IMR-90 (cell line): ENCODE results near the gene ZRSR2. TPM values are rescaled to one million over a fixed set of nuclear protein-coding genes. Genes with fewer than 3 reads are reported as not detected.

Source experiments
- ATAC-seq: fragments of 200-7000 bp; cut with Tn5 transposase; 2 replicates; pipeline ENCODE4 v1.9.1; 2020; ENCODE audit warnings: low read depth, mild to moderate bottlenecking, moderate library complexity
- BruUV-seq: library from RNA; stranded (reverse); fragments of 400-500 nt; replicated peaks from 2 replicates; lab custom pipeline; 2021; lab: Mats Ljungman, UMichigan
- CTCF ChIA-PET: fragments of 300-600 bp; formaldehyde crosslinking; extraction: SDS; loops from one replicate; lab custom pipeline; 2021; ENCODE audit warnings: antibody characterized with exemption; lab: Yijun Ruan, JAX
- POLR2A ChIA-PET: fragments of 300-600 bp; sonication (Branson Sonifier 250); formaldehyde crosslinking; loops from one replicate; lab custom pipeline; 2022; ENCODE audit warnings: antibody characterized with exemption; ENCODE audit not compliant: unreplicated experiment; lab: Charles Lee
- DNase-seq: peaks from one replicate; pipeline ENCODE4 v3.0.0; 2013
- H2AFZ ChIP-seq: replicated peaks from 2 replicates; pipeline ENCODE3; 2013; ENCODE audit warnings: low read length, mild to moderate bottlenecking; ENCODE audit not compliant: poor library complexity
- H2AK5ac ChIP-seq: 2 replicates; pipeline ENCODE4 v1.6.1; 2013; ENCODE audit warnings: low read depth, low read length, inconsistent platforms
- H2AK9ac ChIP-seq: replicated peaks from 2 replicates; pipeline ENCODE3; 2013; ENCODE audit warnings: mild to moderate bottlenecking, low read depth, low read length, moderate library complexity; ENCODE audit not compliant: poor library complexity
- H2BK120ac ChIP-seq: 2 replicates; pipeline ENCODE4 v1.6.1; 2013; ENCODE audit warnings: low read depth, low read length, inconsistent platforms
- H2BK15ac ChIP-seq: 3 replicates; pipeline ENCODE4 v1.6.1; 2013; ENCODE audit warnings: low read depth, low read length, inconsistent platforms
- H2BK20ac ChIP-seq: 2 replicates; pipeline ENCODE4 v1.6.1; 2013; ENCODE audit warnings: low read depth, mild to moderate bottlenecking, inconsistent platforms, low read length, moderate library complexity
- H2BK5ac ChIP-seq: 2 replicates; pipeline ENCODE4 v1.6.1; 2013; ENCODE audit warnings: mild to moderate bottlenecking, low read depth, low read length, inconsistent platforms; ENCODE audit not compliant: poor library complexity, severe bottlenecking
- H3K14ac ChIP-seq: replicated peaks from 2 replicates; pipeline ENCODE4 v1.6.1; 2013; ENCODE audit warnings: low read depth, low read length, inconsistent platforms
- H3K18ac ChIP-seq: 2 replicates; pipeline ENCODE4 v1.6.1; 2013; ENCODE audit warnings: low read depth, low read length, control low read depth
- H3K23ac ChIP-seq: 2 replicates; pipeline ENCODE4 v1.6.1; 2013; ENCODE audit warnings: low read depth, low read length, inconsistent platforms
- H3K27ac ChIP-seq: 2 replicates; pipeline ENCODE4 v1.5.1; 2013; ENCODE audit warnings: mild to moderate bottlenecking, control low read depth, low read length; ENCODE audit not compliant: insufficient read depth
- H3K27me3 ChIP-seq: 2 replicates; pipeline ENCODE4 v1.6.1; 2013; ENCODE audit warnings: low read length; ENCODE audit not compliant: control insufficient read depth, insufficient read depth
- H3K36me3 ChIP-seq: 2 replicates; pipeline ENCODE4 v1.6.1; 2013; ENCODE audit warnings: low read length, mixed read lengths; ENCODE audit not compliant: control insufficient read depth, insufficient read depth
- H3K4ac ChIP-seq: 2 replicates; pipeline ENCODE4 v1.6.1; 2013; ENCODE audit warnings: low read depth, low read length, inconsistent platforms
- H3K4me1 ChIP-seq: 2 replicates; pipeline ENCODE4 v1.6.1; 2013; ENCODE audit warnings: low read length, mixed read lengths; ENCODE audit not compliant: control insufficient read depth, insufficient read depth
- H3K4me2 ChIP-seq: 2 replicates; pipeline ENCODE4 v1.6.1; 2013; ENCODE audit warnings: low read depth, mild to moderate bottlenecking, control low read depth, low read length, moderate library complexity
- H3K4me3 ChIP-seq: 2 replicates; pipeline ENCODE4 v1.5.1; 2013; ENCODE audit warnings: low read depth, mild to moderate bottlenecking, control low read depth, low read length, moderate library complexity; ENCODE audit not compliant: insufficient read depth
- H3K56ac ChIP-seq: 2 replicates; pipeline ENCODE4 v1.6.1; 2013; ENCODE audit warnings: low read length, inconsistent platforms; ENCODE audit not compliant: insufficient read depth; ENCODE audit errors: extremely low read depth
- H3K79me1 ChIP-seq, 2 experiments: 2 replicates each; pipeline ENCODE4 v1.6.1; 2013; ENCODE audit warnings: low read length in 2 of 2, inconsistent platforms in 1 of 2, low read depth in 1 of 2
- H3K9ac ChIP-seq: 2 replicates; pipeline ENCODE4 v1.6.1; 2013; ENCODE audit warnings: low read depth, low read length, control low read depth
- H3K9me1 ChIP-seq: 2 replicates; pipeline ENCODE4 v1.6.1; 2013; ENCODE audit warnings: low read length, inconsistent platforms; ENCODE audit not compliant: insufficient read depth
- H3K9me3 ChIP-seq: 2 replicates; pipeline ENCODE4 v1.6.1; 2013; ENCODE audit warnings: low read length; ENCODE audit not compliant: control insufficient read depth, insufficient read depth
- H4K20me1 ChIP-seq: 2 replicates; pipeline ENCODE4 v1.6.1; 2013; ENCODE audit warnings: low read length, inconsistent platforms; ENCODE audit not compliant: insufficient read depth
- H4K5ac ChIP-seq: 2 replicates; pipeline ENCODE4 v1.6.1; 2013; ENCODE audit warnings: mild to moderate bottlenecking, low read depth, low read length, control low read depth
- H4K8ac ChIP-seq, 2 experiments: 2 replicates each; pipeline ENCODE4 v1.6.1; 2013; ENCODE audit warnings: low read depth in 2 of 2, low read length in 2 of 2, control low read depth in 1 of 2, inconsistent platforms in 1 of 2
- H4K91ac ChIP-seq: 2 replicates; pipeline ENCODE4 v1.6.1; 2013; ENCODE audit warnings: low read depth, low read length, inconsistent platforms; ENCODE audit not compliant: insufficient read depth
- CHD1 ChIP-seq: IDR thresholded peaks from 2 replicates; pipeline ENCODE4 v1.6.1; 2012; ENCODE audit warnings: low read depth, low read length, improper control_type of control experiment
- CTCF ChIP-seq: conservative IDR thresholded peaks from 2 replicates; pipeline ENCODE4 v1.5.1; 2012; ENCODE audit warnings: mild to moderate bottlenecking, low read depth, low read length, improper control_type of control experiment
- RAD21 ChIP-seq: IDR thresholded peaks from 2 replicates; pipeline ENCODE4 v1.6.1; 2012; ENCODE audit warnings: low read length, improper control_type of control experiment
- WGBS, 2 experiments: methylation state at CpG; one replicate each; pipeline versions ENCODE4 v1.1.5 to v1.1.7; 2013; ENCODE audit warnings: missing lambda C conversion rate in 2 of 2; ENCODE audit not compliant: insufficient read length in 1 of 2; ENCODE audit errors: extremely low coverage in 2 of 2; 5-methylcytosine and 5-hydroxymethylcytosine counted together
- dilution Hi-C: fragments of 300-500 bp; cut with HindIII; formaldehyde crosslinking; loops from one replicate; pipeline ENCODE4 v1.14.3; 2018; ENCODE audit warnings: low sequenced_read_pairs; ENCODE audit not compliant: unreplicated experiment
- in situ Hi-C: fragments of 300-500 bp; cut with MboI; formaldehyde crosslinking; loops from 3 replicates; pipeline ENCODE4 v1.14.3; 2019; ENCODE audit warnings: low sequenced_read_pairs, inconsistent platforms, mixed read lengths
- intact Hi-C: fragments of 100-400 bp; cut with micrococcal nuclease; formaldehyde crosslinking; loops from 2 replicates; pipeline ENCODE4 v1.10.0; 2022
- polyA plus RNA-seq, 3 experiments: library from polyadenylated mRNA; depleted of rRNA; stranded (reverse); fragments of >200 nt; gene quantifications; 2 replicates each; pipeline ENCODE4 v1.2.3, GENCODE V29; 2012; ENCODE audit warnings: low replicate concordance in 1 of 3
- total RNA-seq: library from RNA; depleted of rRNA; stranded (reverse); fragments of >200 nt; gene quantifications from 2 replicates; pipeline ENCODE4 v1.2.3, GENCODE V29; 2012

ZRSR2 gene
- total and polyA plus RNA-seq, 2 of the 4 experiments (the other 2 are of a cell fraction) = 4.7 to 11.3 TPM

- Histone ChIP-seq H2BK120ac (no peak overlapping the region; the same call in 1 of the 2 replicates), H3K4me1 (peaks cover 4% of the 10 kb centered on the region; the same call in 1 of the 2 replicates), H2AFZ (no peak overlapping the region), H3K27ac (no peak overlapping the region), H3K23ac (no peak overlapping the region), H3K9me3 (no peaks in the 10 kb centered on the region), H4K5ac (no peak overlapping the region), H3K9me1 (peaks cover 3% of the 10 kb centered on the region), H3K14ac (no peak overlapping the region), H4K91ac (no peak overlapping the region), H2AK5ac (no peak overlapping the region), H3K27me3 (no peaks in the 10 kb centered on the region), H3K79me1 (no peaks in the 10 kb centered on the region; a peak in 2 of 4 replicates), H3K4me2 (no peak overlapping the region), H2AK9ac (no peak overlapping the region), H4K8ac (0 out of 4 replicates have a peak overlapping the region, but pooled peaks of 1 of the 2 experiments have one; percentile 24), H4K20me1 (no peaks in the 10 kb centered on the region), H3K9ac (no peak overlapping the region), H2BK20ac (no peak overlapping the region), H2BK5ac (no peak overlapping the region), H3K18ac (no peak overlapping the region), H3K56ac (no peak overlapping the region), H3K36me3 (peaks cover 18% of the 10 kb centered on the region), H3K4me3 (no peak overlapping the region), H2BK15ac (no peak overlapping the region), H3K4ac (no peak overlapping the region)
- no TSS peak for BruUV-seq
- dilution Hi-C loops (no loop called here), intact Hi-C loops (no loop called here), in situ Hi-C loops (loop anchor here (25.0 kb wide), 1 partner anchor 871 kb away; no protein-coding TSS in a partner anchor)
- ChIA-PET POLR2A (no interaction called here), CTCF (interaction anchor here (1.2 kb wide), 1 partner anchor 12 kb away, joined by 4 read pairs; no protein-coding TSS in a partner anchor)
- DNase-seq = peak; percentile 33
- peak; percentile 81 for ATAC-seq
- WGBS, 2 experiments = 27% methylated on average over 2 of the region's 10 CpGs; no CpG with 5 or more reads in 1 of the 2 experiments
- TF ChIP-seq CHD1 (no peak), CTCF (peak; percentile 25; the same call in 1 of the 2 replicates), RAD21 (0 out of 2 replicates have a peak, but pooled peaks have one; percentile 11)
Measured at GRCh38 chrX:15815779-15816437, 25.6 kb downstream of the ZRSR2 start.
